ENCODE measurements around the gene ACER2.
A peak's percentile ranks its signal among the peaks of the same experiment; 100 is the strongest.
"Not testable (repeated sequence)": the region's sequence is repeated elsewhere in the genome, so short reads cannot be mapped to it uniquely, and the experiment has no call there.

Gene ACER2

DNA sequence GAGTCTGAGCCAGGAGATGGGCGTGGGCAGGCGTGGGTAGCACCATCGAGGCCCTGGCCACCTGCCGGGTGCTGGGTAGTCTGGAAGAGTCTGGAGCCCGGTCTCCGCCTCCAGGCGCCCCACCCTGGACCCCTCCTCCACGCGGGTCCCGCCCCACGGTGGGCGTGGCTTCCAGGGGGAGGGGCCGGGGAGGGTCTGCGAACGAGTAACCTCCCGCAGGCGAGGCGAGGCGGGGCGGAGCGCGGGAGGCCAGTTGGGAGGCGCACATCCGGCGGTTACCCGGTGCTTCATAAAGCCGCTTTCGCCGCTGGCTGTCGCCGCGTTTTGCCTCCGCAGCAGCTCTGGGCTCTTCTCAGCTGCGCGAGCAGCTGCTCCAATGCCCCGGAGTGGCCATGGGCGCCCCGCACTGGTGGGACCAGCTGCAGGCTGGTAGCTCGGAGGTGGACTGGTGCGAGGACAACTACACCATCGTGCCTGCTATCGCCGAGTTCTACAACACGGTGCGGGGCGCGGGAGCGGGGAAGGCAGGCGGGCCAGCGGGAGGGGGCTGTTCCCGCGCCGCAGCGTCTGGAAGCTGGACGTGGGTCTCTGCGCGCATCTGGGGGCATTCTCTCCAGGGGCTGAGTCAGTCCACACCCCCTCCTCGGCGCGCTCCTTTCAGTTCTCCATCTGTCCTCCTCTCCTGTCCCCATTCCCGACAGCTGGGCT lies at the start of gene ACER2:
ACER2 (plus strand) TSS at position 317 of the 708 bp plus-strand sequence; CDS start at position 393, 76 bp downstream.
- peak; percentile 83 for DNase-seq (ENCODE audit: low spot score)

DNA sequence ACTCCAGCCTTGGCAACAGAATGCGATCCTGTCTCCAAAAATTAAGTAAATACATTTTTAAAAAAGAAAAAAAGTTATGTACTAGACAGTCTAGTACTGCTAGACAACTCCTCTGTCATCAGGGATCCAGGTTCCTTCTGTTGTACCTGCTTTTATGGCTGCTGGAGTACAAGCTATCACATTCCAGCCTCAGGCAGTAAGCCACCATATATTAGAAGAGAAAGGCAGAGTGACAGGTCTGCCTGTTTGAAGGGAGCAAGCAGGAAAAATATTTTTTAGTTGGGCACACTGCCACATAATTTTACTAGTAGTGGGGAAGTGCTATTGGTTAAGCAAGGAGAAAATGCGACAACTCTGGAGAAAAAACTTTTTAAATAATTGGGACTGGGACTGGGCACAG lies 39.7 kb upstream of the ACER2 start:
- DNase-seq (ENCODE audit: low spot score): no peak

DNA sequence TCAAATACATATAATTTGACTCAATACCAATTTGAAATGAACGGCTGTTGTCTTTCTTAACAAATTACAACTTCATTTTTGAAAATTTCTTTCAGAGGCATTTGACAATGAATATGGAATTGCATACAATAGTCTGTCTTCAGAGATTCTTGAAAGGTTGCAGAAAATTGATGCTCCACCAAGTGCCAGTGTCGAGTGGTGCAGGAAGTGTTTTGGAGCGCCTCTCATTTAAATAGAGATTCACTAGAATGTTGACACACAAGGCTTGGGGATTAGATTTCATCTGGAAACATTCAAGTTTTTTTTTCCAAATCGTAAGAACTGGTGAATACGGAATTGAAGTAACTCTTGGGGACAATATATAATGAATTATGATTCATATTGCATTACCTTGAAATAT lies 36.9 kb upstream of the ACER2 start:
- DNase-seq (ENCODE audit: low spot score): peak; percentile 29

DNA sequence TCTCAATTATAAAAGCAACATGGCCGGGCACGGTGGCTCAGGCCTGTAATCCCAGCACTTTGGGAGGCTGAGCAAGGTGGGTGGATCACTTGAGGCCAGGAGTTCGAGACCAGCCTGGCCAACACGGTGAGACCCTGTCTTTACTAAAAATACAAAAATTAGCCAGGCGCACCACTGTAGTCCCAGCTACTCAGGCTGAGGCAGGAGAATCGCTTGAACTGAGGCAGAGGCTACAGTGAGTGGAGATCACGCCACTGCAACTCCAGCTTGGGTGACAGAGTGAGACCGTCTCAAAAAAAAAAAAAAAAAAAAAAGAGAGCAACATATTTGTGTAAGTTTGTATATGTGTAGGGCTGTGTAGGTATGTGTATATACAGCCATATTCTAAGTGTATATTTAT lies 36.2 kb upstream of the ACER2 start:
- DNase-seq (ENCODE audit: low spot score): no peak

DNA sequence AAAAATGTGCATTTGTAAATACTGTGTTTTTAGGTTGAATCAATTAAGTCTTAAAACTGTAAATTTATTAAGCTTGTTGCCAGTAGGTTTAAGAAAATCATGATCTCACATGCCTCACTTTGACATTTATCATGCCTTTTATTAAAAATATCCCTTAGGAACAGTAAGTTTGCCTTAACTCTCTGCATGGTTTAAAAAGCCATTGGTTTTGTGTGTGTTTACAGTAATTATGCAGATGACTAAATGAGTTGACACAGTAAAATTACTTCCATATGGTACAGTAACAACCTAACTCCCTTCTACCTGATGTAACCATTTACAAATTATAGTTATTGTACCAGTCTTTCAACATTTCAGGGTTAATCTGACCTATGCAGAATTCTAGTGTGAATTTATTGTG lies 35.3 kb upstream of the ACER2 start:
- DNase-seq (ENCODE audit: low spot score): no peak

DNA sequence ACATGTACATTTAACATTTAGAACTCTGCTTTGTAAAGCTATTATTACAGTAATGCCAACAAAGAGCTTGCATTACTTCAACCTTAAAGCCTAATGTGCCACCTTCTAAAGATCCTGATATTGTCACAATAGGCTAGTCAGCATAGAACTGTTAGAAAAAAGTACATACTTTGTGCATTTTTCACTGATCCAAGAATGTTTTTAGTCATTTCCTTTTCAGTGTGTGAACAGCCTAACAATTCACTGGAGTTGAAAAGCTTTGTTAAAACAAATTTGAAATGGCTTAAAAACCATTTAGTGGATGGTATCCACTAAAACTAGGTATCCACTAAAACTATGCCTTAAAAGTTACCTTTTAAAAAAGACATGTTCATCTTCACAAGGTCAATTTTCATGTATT lies 33.3 kb upstream of the ACER2 start:
- DNase-seq (ENCODE audit: low spot score): no peak

DNA sequence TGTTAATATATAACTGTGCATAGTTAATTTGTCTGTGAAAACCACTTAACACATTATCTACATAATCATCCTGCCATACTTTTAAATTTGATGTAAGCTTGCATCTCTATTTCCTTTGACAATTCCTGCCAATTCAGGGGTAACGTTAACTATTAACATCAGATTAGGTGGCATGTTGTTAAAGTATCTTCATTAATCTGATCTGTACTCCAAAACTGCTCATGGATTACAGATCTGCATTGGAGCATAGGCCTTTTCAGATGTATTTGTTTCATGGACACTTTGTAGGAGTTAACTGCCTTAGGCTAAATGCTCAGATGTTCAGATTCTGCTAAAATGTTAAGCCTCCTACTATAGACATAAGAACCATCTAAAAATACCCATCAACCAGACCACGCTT lies 31.9 kb upstream of the ACER2 start:
- DNase-seq (ENCODE audit: low spot score): no peak

DNA sequence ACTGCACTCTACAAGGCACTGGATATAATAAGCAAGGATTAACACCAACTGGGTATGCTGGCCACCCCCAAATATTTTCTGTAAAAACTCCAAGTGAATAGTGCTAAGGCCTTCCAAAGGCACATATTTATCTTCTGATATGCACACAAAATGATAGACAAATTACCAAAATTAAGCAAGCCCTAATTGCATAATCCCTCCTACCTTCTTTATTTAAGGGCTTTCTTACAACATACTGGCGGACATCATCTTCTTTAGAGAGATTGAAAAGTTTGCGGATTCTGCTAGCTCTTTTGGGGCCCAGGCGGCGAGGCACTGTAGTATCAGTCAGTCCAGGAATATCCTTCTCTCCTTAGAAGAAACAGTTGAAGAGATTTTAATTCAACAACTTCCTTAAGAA lies 30.6 kb upstream of the ACER2 start:
- DNase-seq (ENCODE audit: low spot score): no peak

DNA sequence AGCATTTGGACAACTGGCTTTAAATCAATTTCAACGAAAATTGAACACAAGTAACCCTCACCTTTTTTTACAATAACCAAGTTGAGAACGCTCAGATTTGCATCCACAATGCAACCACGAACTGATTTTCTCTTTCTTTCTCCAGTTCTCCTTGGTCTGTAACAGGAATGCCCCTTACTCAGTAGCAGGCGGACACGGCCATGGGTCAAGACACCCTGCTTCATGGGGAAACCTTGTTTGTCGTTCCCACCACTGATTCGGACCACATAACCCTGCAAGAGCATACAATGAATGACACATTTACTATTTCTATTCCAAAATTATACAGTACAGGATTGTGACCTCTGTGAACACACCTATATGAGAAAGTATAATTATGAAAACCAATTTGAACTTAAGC lies 30.2 kb upstream of the ACER2 start:
- no peak for DNase-seq (ENCODE audit: low spot score)

DNA sequence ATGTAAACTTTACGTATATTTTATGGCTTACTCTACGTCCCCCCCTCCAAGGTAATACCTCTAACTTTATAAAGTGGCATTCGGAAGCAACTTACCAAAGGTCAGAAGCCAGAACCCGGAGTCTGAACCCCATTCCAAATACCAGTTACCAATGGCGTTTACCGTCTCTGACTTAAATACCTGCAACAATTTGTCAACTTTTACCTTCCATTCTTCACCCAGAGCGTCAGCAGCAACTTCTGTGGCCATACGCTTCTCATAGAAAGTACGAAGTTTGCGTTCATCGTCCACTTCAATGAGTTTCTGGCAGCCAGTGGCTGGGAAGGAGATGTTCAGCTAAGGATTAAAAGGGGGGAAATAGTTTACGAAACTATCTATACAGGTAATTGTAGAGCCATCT lies 29.5 kb upstream of the ACER2 start:
- no peak for DNase-seq (ENCODE audit: low spot score)

DNA sequence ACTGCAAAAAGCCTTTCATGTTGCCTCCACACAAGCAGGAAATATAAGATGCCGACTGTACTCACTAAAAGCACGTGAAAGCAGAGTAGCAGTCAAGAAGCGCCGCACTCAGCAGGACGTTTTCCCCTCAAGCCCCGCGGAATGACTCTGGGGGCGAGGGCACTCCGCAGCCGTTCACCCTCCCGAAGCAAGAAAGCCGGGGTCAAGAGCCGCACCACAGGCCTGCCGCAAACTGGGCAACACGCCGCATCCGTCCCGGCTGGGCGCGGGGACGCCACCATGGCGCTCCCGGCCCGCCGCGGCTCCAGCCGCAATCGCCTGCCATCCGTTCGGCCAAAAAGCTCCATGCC lies 29.1 kb upstream of the ACER2 start:
- DNase-seq (ENCODE audit: low spot score): peak; percentile 32

DNA sequence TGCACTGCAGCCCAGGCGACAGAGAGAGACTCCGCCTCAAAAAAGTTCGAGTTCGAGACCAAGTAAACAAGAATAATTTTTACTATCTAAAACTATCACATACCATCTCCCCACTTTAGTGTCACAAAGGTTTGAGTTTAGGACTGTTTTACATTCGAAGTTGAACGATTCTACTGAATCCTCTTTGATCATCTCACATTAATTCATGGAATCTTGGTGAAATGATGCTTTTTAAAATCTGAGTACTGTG lies 28.1 kb upstream of the ACER2 start:
- no peak for DNase-seq (ENCODE audit: low spot score)

DNA sequence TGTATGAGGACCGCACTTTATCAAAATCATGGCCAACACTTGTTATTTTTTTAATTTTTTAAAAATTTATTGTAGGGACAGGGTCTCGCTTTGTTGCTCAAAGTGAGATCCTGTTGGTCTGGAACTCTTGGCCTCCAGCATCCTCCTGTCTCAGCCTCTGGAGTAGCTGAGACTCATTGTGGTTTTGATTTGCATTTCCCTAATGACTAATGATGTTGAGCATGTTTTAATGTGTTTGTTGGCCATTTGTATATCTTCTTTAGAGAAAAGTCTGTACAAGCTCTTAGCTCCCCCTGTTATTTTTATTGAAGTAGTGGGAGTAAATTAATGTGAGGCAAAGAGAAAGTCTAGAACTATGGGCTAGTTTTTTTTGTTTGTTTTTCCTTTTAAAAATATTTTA lies 27.2 kb upstream of the ACER2 start:
- no peak for DNase-seq (ENCODE audit: low spot score)

DNA sequence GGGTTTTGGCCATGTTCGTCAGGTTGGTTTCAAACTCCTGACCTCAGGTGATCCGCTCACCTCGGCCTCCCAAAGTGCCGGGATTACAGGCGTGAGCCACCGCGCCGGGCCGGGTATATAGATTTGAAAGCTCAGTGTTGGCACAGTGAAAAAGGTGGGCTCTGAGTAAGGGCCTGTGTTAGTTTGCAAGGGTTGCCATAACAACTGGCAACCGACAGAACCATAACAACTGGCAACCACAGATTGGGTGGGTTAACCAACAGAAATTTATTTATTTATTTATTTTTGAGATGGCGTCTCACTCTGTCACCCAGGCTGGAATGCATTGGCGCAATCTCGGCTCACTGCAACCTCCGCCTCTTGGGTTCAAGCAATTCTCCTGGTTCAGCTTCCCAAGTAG lies 23.6 kb upstream of the ACER2 start:
- not testable (repeated sequence) for DNase-seq (ENCODE audit: low spot score)

DNA sequence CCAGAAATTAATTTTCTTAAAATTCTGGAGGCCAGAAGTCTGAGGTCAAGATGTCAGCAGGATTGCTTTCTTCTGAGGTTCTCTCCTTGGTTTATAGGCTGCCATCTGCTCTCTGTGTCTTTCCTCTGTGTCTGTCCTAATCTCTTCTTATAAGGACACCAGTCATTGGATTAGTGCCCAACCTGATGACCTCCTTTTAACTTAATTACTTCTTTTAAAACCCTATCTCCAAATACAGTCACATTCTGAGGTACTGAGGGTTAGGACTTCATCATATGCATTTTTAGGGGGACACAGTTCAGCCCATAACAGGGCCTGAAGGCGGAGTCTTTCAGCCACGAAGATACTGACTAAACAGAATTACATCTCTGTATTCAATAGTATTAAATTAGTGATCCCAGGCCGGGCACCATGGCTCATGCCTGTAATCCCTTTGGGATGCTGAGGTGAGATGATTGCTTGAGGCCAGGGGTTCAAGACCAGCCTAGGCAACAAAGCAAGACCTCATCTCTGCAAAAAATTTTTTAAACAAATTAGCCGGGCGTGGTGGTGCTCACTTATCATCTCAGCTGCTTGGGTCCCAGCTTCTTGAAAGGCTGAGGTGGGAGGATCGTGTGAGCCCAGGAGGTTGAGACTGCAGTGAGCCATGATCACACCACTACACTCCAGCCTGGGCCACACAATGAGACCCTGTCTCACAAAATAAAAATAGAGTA lies 22.9 kb upstream of the ACER2 start:
- DNase-seq (ENCODE audit: low spot score): no peak

DNA sequence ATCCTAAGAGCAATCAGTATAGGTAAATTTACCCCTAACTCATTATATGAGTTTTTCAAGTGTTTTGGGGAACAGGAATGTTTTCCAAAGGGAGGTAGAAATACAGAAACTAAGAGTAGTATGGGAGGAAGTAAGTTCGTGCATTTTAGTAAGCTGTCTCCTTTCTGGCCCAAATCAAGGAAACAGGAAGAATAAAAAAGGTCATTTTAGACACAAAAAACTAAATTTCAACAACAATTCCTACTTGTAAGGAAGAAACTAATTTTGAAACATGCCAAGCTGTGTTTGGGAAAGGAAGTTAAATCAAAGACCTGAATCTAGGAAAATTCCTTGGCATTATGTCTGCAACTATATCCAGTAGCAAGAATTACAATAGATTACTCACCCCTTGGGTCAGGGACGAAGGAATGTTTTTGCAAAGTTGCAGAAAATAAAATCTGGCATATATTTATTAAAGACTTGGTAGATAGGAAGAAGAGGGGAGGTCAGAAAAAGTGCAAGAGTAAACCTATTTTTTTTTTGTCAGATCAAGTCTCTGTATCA lies 22.2 kb upstream of the ACER2 start:
- DNase-seq (ENCODE audit: low spot score): no peak

DNA sequence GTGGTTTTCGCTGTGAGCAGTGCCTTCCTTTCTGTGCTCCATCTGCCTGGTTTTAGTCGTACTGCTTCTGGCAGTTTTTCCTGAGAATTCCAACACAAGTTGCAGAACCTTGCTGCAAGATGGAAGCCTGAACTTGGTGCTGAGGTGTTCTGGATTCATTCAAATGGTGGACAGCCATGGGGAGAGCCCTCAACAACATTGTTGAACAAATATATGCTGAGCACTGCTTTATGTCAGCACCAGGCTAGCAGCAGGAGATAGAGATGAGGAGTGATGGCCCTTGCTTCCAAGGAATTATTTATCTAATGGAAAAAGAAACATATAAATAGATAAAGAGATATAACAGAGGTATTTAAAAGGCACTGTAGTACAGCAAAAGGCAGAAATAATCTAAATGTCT lies 21.5 kb upstream of the ACER2 start:
- no peak for DNase-seq (ENCODE audit: low spot score)

DNA sequence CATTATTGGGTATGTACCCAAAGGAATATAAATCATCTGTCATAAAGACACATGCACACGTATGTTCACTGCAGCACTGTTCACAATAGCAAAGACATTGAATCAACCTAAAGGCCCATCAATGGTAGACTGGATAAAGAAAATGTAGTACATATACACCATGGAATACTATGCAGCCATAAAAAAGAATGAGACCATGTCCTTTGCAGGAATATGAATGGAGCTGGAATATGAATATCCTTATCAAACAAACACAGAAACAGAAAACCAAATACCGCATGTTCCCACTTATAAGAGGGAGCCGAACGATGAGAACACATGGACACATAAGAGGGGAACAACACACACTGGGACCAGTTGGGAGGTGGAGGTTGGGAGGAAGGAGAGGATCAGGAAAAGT lies 19.3 kb upstream of the ACER2 start:
- not testable (repeated sequence) for DNase-seq (ENCODE audit: low spot score)

DNA sequence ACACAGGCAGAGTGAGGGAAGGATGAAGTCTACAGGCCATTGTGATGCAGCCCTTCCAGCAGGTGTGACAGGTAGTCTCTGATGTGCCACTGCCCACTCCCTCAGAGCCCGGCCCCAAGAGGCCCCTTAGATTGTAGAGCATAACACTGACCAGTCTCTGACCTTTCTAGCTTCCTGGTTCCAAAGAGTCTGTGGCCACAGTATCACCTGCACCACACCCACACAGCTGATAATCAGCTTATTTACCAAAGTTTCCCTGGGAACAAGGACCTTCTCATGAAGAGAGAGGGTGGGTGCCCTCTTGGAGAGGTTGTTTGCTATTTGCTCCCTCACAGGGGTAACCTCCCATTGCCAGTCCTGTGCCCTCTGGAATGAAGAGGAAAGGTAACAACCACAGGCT lies 11.0 kb upstream of the ACER2 start:
- no peak for DNase-seq (ENCODE audit: low spot score)

DNA sequence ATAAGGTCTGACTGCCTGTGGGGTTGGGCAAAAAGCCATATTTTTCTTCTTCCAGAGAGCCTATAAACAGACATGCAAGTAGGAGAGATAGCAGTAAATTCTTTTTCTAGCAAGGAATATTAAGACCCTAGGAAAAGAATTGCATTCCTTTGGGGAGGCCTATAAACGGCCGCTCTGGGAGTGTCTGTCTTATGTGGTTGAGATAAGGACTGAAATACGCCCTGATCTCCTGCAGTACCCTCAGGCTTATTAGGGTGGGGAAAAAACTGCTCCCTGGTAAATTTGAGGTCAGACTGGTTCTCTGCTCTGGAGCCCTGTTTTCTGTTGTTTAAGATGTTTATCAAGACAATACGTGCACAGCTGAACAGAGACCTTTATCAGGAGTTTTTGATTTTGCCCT lies 5.6 kb upstream of the ACER2 start:
- DNase-seq (ENCODE audit: low spot score): not testable (repeated sequence)

DNA sequence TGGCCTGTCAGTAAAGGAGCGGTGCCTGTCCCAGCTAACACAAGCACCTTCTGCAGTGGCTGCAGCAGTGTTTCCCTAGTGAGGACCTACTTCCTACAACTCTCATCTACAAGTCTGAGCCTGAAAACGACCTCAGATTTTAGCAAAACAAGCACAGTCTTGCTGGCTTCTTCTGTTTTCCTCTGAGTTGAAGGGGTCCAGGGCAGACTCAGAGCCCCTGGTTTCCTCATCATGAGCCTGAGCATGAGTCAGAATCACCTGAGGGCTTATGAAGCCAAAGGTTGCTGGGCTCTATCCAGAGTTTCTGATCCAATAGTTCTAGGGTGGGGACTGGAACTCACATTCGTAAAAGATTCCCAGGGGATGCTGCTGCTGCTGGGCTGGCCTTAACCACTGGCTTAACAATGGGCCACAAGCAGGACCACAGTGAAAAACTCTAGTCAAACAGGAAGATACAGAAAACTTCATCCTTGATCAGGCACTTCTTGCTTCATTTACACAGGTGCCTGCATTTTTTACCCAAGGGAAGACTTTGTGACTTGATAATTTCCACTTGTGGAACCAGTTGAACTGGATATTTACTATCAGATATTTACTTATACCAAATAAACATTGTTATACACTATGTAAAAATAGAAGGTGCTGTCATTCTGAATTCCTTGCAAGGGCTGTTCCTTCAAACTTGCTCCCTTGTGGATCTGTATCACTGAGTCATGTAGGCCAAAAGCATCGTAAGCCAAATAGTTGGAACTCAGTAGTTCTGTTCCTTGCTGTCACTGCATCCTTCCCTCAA lies 4.3 kb upstream of the ACER2 start:
- DNase-seq (ENCODE audit: low spot score): no peak

DNA sequence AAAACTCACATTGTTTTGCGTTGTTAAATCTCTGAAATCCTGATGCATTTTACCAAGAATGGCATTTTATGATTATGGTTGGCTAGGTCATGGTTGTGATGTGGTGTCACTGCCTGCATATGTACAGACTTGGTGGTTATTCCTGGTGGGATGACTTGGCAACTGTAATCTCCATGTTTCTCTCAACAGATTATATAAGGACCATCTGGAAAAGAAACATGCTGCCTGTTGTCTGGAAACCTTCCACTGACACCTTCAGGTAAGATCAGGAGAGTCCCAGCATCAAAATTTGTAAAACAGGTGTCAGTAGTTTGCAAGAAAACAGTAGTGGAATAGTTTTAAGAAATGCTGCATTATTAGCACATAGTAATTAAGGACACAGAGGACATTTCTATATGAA lies 3.0 kb upstream of the ACER2 start:
- DNase-seq (ENCODE audit: low spot score): no peak

DNA sequence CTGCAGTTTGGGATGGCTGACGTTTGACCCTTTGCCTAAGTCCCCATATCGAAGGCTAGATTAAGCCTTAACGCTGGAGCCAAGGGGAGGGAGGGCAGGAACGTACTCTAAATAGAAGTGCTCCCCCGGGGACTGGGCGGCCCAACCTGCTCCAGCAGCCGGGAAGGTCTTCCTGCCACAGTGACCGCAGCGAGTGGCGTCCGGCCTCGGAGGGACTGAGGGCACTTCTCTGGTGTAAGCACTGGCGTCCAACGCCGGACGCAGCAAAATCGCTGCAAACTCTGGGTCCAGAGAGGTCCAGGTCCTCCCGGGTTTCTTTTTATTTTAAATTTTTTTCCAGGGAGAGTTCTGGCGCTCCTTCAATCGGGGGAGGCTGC lies 505 bp upstream of the ACER2 start:
- no peak for DNase-seq (ENCODE audit: low spot score)

Data from SW480 (cell line).